ENCODE results near the gene TNS2.

- TF ChIP-seq CTCF (IDR thresholded peaks at IDR 0.05) (no peak), EZH2phosphoT487 (IDR thresholded peaks at IDR 0.05) (no peak), EZH2 (IDR thresholded peaks at IDR 0.05) (no peak)
Observed at GRCh38 chr12:53079226-53080117, 29.6 kb downstream of the TNS2 start, which contains the start of gene SPRYD3.

Data from neural progenitor cell (in vitro differentiated cells).